Measurements from ENCODE around the gene CDK5R2.

The CDK5R2 gene

GRCh38 chr2:219010162-219010756 lies 50.8 kb downstream of the CDK5R2 start:
- DNase-seq, result no peak

- DNase-seq, result no peak
Observed at GRCh38 chr2:219010873-219011272, 51.4 kb downstream of the CDK5R2 start.
